ENCODE data around the gene ZNF385B. TPM values are rescaled to one million over a fixed set of nuclear protein-coding genes. Genes with fewer than 3 reads are reported as not detected.

The ZNF385B gene
- total and polyA plus RNA-seq, 3 donors from 2014 or later: 28.1 to 40.3 (median 37.4) TPM

DNA sequence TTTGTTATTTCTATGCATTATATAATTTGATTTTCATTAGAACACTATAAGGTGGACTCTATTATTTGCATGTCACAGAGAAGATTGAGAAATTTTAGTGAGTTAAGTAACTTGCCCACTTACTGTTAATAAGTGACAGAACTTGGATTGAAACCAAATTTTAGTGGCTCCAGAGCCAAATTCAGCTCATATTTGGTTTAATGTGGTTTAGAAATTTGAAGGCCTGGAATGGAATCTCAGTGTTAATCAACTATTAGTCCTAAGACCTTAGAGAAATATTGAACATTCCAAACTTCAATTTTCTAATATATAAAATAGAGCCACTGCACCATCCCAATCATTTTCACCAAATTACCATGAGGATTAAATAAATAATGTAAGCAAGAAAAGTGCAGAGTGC lies 281.6 kb downstream of the ZNF385B start:
- DNase-seq: no peak

DNA sequence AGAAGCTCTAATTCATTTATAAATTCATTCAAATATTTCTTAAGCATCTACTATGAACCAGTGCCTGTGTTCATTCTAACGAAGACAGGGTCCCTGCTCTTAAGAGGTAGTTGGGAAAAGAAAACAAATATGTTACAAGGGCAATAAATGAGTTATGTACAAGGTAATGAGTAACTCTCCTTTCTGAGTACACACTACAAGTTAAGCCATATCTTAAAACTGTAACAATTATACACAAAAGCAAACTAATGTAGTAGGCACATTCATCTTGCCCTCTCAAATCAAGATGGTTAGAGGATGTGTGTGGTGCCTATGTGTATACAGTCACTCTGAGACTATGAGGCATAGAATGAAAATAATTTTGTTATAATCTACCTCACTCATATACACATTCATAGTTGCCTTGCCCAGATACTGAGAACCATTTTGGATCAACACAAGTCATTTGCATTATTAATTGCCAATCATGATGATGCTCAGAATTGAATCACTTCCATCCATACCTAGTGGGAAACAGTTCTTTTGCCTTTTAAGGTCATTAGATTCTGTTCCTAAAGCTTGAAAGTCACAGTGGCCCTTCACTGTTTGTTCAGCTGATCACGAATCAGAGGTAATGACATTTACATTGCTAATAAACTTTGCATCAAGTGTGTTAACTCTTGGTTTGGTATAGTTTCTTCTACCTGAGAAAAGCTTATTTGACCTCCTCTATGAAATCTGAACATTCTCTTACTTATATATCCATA lies 283.1 kb downstream of the ZNF385B start:
- no peaks in the 10 kb centered on the region for H3K9me3 ChIP-seq
- intact Hi-C loops (cut with DNase I; ENCODE audit: low total_unique reads): no loop called here
- DNase-seq: no peak
- WGBS, 2 donors: 82 to 95% methylated on average over 2 of the region's 2 CpGs
- H3K27me3 ChIP-seq: no peaks in the 10 kb centered on the region
- H3K27ac ChIP-seq: no peak overlapping the region
- no peaks in the 10 kb centered on the region for H3K36me3 ChIP-seq (ENCODE audit: low read depth, missing control alignments)
- no peaks in the 10 kb centered on the region for H3K4me1 ChIP-seq
- no peak overlapping the region for H3K4me3 ChIP-seq
- no peak for TF ChIP-seq POLR2A (IDR thresholded peaks at IDR 0.05)

More for the DNA sequence above, 281.6 kb downstream of the ZNF385B start:
- Histone ChIP-seq H3K4me3 (no peak overlapping the region), H3K27ac (no peak overlapping the region), H3K36me3 (ENCODE audit: low read depth, missing control alignments) (no peaks in the 10 kb centered on the region), H3K27me3 (no peaks in the 10 kb centered on the region), H3K4me1 (no peaks in the 10 kb centered on the region), H3K9me3 (no peaks in the 10 kb centered on the region)
- intact Hi-C loops (cut with DNase I; ENCODE audit: low total_unique reads): no loop called here
- no peak for TF ChIP-seq POLR2A (IDR thresholded peaks at IDR 0.05)
- TF ChIP-seq, protein P1, sequence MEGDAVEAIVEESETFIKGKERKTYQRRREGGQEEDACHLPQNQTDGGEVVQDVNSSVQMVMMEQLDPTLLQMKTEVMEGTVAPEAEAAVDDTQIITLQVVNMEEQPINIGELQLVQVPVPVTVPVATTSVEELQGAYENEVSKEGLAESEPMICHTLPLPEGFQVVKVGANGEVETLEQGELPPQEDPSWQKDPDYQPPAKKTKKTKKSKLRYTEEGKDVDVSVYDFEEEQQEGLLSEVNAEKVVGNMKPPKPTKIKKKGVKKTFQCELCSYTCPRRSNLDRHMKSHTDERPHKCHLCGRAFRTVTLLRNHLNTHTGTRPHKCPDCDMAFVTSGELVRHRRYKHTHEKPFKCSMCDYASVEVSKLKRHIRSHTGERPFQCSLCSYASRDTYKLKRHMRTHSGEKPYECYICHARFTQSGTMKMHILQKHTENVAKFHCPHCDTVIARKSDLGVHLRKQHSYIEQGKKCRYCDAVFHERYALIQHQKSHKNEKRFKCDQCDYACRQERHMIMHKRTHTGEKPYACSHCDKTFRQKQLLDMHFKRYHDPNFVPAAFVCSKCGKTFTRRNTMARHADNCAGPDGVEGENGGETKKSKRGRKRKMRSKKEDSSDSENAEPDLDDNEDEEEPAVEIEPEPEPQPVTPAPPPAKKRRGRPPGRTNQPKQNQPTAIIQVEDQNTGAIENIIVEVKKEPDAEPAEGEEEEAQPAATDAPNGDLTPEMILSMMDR (IDR thresholded peaks at IDR 0.05): no peak

DNA sequence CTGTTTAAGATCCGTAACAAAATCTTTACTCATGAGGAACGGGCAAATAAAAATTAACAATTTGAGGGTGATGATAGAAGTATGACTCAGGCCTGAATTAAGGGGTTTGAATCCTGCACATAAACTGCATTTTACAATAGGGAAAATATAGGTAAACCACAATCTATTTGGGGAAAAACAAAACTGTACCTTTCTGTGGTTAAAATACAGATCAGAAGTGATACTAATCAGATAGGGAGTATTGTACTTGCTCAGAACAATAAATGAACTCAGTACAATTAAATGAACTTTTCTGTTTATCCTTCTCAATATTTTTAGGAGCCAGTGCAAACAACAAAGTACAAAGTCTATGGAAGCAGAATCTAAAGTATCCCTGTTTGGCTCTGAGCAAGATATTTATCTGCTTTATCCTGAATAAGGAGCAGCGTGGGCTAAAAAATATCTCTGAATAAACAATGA lies 287.3 kb downstream of the ZNF385B start:
- Histone ChIP-seq H3K36me3 (ENCODE audit: low read depth, missing control alignments) (no peaks in the 10 kb centered on the region), H3K4me1 (no peaks in the 10 kb centered on the region), H3K4me3 (no peak overlapping the region), H3K27me3 (no peaks in the 10 kb centered on the region), H3K27ac (no peak overlapping the region), H3K9me3 (no peaks in the 10 kb centered on the region)
- TF ChIP-seq POLR2A (IDR thresholded peaks at IDR 0.05): no peak
- TF ChIP-seq, protein P1 (IDR thresholded peaks at IDR 0.05): no peak
- no peak for DNase-seq
- intact Hi-C loops (cut with DNase I; ENCODE audit: low total_unique reads): no loop called here
- WGBS, 2 donors: 74 to 75% methylated on average over 3 of the region's 3 CpGs

DNA sequence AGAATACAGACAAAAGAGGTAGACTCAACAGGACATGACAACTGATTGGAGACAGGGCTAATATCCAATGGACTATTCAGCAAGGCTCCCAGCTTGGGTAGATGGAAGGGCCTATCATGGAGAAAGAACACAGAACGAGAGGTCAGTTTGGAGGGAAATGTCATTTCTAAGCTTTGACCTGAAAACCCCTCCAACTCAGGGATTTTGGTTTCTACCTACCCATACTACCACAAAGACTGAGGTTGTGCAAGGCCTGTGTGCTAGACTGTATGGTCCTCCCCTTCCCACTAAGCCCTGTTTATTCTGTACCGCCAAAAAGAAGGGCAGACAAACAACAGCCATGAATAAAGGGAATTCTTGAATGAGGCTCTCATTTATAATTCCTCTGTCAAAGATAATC lies 288.9 kb downstream of the ZNF385B start:
- Histone ChIP-seq H3K4me3 (no peak overlapping the region), H3K27me3 (no peaks in the 10 kb centered on the region), H3K9me3 (no peaks in the 10 kb centered on the region), H3K4me1 (no peaks in the 10 kb centered on the region), H3K36me3 (ENCODE audit: low read depth, missing control alignments) (no peaks in the 10 kb centered on the region), H3K27ac (no peak overlapping the region)
- DNase-seq: no peak
- intact Hi-C loops (cut with DNase I; ENCODE audit: low total_unique reads): no loop called here
- whole genome bisulfite sequencing, 2 donors: 97 to 100% methylated on average over 2 of the region's 2 CpGs
- TF ChIP-seq POLR2A (IDR thresholded peaks at IDR 0.05): no peak
- TF ChIP-seq, protein P1 (IDR thresholded peaks at IDR 0.05): no peak

DNA sequence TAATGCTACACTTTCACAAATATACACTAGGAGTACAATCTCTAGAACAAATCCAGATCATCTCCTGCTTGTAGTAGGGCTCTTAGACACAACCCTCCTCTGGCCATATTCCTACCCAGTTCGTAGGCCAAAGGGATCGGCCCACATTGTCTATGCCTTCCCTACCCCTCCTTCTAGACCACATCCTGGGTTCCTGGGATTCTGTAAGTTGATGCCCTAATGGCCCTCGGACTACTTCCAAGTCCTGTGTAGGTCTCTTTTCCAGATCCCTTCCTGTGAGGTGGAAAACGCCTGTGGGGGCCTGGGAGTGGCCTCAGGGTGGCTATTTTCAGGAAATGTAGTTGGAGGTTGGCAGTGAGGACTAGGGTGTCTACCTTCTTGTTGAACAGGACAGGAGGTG lies 289.7 kb downstream of the ZNF385B start:
- Histone ChIP-seq H3K9me3 (no peaks in the 10 kb centered on the region), H3K27ac (no peak overlapping the region), H3K36me3 (ENCODE audit: low read depth, missing control alignments) (no peaks in the 10 kb centered on the region), H3K4me1 (no peaks in the 10 kb centered on the region), H3K27me3 (no peaks in the 10 kb centered on the region), H3K4me3 (no peak overlapping the region)
- 77 to 85% methylated on average over 4 of the region's 4 CpGs for WGBS, 2 donors
- TF ChIP-seq, protein P1 (IDR thresholded peaks at IDR 0.05): no peak
- TF ChIP-seq POLR2A (IDR thresholded peaks at IDR 0.05): no peak
- intact Hi-C loops (cut with DNase I; ENCODE audit: low total_unique reads): no loop called here
- no peak for DNase-seq
